Adrenal gland (tissue), 5 donors: ENCODE data around the gene SLC6A18.

Experiments used
- CTCF ChIP-seq, 6 experiments: fragments of 450-650 bp in 4 of 6; fragments of 200-600 bp in 2 of 6; sonication (generic) in 1 of 6; IDR thresholded peaks; 1 replicate in 5 of 6; 2 replicates in 1 of 6; pipeline versions ENCODE4 v1.5.1 to v1.8.0; 2016 to 2021; ENCODE audit warnings: antibody characterized with exemption in 6 of 6, mild to moderate bottlenecking in 2 of 6, moderate library complexity in 1 of 6
- POLR2A ChIP-seq, 2 donors: fragments of 450-650 bp; IDR thresholded peaks; one replicate each; pipeline ENCODE4 v1.6.1; 2017; ENCODE audit warnings: antibody characterized with exemption in 2 of 2, mild to moderate bottlenecking in 2 of 2, moderate library complexity in 1 of 2
- donor health status: DM: no; HTN: no; CAD: no.

- TF ChIP-seq POLR2A (IDR thresholded peaks at IDR 0.05) (no peak), CTCF (IDR thresholded peaks at IDR 0.05) (no peak)
These were observed 3.0 kb upstream of the SLC6A18 start for GRCh38 chr5:1222147-1222546.
